Measurements from ENCODE around the gene KRT76.
"Not testable (repeated sequence)": the region's sequence is repeated elsewhere in the genome, so short reads cannot be mapped to it uniquely, and the experiment has no call there.

Gene KRT76

DNA sequence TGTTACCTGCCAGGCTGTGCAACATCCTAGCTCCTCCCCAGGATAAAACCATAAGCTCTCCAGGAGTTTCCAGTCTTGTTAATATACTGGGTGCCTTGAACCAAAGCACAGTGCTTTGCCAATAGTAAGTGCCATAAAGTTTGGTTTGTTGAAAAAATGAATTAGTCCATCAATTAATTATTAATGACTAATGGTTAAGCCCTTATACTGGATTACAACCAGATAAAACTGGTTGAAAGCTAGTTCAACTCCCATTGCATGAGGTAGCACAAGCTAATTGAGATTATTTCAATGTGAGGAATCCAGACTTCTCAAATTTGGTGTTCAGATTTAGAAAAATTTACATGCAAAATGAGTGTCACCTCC lies 20.4 kb upstream of the KRT76 start:
- Histone ChIP-seq H3K4me3 (replicated peaks; ENCODE audit: low read depth, low read length) (no peak overlapping the region), H3K36me3 (ENCODE audit: control insufficient read depth, insufficient read depth, low read length) (no peaks in the 10 kb centered on the region), H3K27me3 (replicated peaks; ENCODE audit: control insufficient read depth, insufficient read depth, low read length) (no peaks in the 10 kb centered on the region; the same call in none of the 2 replicates)
- TF ChIP-seq, protein P1, sequence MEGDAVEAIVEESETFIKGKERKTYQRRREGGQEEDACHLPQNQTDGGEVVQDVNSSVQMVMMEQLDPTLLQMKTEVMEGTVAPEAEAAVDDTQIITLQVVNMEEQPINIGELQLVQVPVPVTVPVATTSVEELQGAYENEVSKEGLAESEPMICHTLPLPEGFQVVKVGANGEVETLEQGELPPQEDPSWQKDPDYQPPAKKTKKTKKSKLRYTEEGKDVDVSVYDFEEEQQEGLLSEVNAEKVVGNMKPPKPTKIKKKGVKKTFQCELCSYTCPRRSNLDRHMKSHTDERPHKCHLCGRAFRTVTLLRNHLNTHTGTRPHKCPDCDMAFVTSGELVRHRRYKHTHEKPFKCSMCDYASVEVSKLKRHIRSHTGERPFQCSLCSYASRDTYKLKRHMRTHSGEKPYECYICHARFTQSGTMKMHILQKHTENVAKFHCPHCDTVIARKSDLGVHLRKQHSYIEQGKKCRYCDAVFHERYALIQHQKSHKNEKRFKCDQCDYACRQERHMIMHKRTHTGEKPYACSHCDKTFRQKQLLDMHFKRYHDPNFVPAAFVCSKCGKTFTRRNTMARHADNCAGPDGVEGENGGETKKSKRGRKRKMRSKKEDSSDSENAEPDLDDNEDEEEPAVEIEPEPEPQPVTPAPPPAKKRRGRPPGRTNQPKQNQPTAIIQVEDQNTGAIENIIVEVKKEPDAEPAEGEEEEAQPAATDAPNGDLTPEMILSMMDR (IDR thresholded peaks at IDR 0.05; ENCODE audit: insufficient read depth, low read length, poor library complexity, severe bottlenecking), result no peak
- DNase-seq (ENCODE audit: extremely low read depth, insufficient read length), result no peak

DNA sequence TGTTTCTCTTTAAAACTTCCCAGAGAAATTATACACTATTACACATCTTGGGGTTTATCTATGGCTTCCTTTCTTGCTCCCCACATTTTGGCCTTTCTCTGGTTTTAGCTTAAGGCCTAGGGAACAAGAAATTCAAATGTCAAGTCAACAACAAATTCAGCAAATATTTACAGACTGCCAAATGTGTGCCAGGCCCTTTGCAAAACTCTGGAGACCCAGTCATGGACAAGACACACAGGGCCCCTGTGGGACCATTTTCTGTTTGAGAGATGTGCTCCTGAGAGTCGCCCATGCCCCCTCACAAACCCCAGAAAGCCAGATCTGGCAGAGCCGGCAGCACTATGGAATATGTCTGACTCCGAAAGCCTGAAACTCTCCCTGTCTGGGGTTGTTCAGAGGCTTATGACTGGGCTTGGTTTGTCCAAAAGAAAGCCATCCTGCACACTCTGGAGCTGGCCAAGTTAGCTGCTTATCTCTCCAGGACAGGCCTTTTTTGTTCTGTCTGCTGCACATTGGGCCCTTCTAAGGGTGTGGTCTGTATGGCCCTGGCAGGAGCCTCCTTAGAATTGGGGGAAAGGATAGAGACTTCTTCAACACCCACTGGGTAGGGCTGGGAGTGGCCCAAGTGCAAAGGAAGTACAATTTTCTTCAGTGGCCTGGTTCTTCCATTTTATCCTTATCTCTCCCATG lies 19.8 kb upstream of the KRT76 start:
- Histone ChIP-seq H3K27me3 (replicated peaks; ENCODE audit: control insufficient read depth, insufficient read depth, low read length) (no peaks in the 10 kb centered on the region; the same call in none of the 2 replicates), H3K4me3 (replicated peaks; ENCODE audit: low read depth, low read length) (no peak overlapping the region), H3K36me3 (ENCODE audit: control insufficient read depth, insufficient read depth, low read length) (no peaks in the 10 kb centered on the region)
- DNase-seq (ENCODE audit: extremely low read depth, insufficient read length), result no peak
- TF ChIP-seq, protein P1 (IDR thresholded peaks at IDR 0.05; ENCODE audit: insufficient read depth, low read length, poor library complexity, severe bottlenecking), result no peak

DNA sequence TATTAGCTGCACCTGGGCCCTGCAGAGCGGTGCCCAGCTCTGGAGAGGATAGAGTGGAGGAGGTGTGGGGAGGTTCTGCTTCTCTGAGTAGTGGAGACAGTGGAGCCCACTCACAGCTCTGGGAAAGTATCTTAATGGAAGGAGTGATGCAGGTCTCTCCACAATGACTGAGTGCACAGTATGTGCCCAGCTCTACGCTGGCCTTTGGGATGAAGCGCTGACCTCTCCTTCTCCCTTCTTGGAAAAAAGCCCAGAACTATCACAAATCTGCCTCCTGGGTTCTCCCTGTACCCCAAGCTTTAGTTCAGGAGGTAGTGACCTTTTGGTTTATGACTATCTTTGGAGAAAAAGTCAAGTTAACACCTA lies 19.3 kb upstream of the KRT76 start:
- Histone ChIP-seq H3K36me3 (ENCODE audit: control insufficient read depth, insufficient read depth, low read length) (no peaks in the 10 kb centered on the region), H3K4me3 (replicated peaks; ENCODE audit: low read depth, low read length) (no peak overlapping the region), H3K27me3 (replicated peaks; ENCODE audit: control insufficient read depth, insufficient read depth, low read length) (no peaks in the 10 kb centered on the region; the same call in none of the 2 replicates)
- TF ChIP-seq, protein P1 (IDR thresholded peaks at IDR 0.05; ENCODE audit: insufficient read depth, low read length, poor library complexity, severe bottlenecking), result no peak
- DNase-seq (ENCODE audit: extremely low read depth, insufficient read length), result no peak

DNA sequence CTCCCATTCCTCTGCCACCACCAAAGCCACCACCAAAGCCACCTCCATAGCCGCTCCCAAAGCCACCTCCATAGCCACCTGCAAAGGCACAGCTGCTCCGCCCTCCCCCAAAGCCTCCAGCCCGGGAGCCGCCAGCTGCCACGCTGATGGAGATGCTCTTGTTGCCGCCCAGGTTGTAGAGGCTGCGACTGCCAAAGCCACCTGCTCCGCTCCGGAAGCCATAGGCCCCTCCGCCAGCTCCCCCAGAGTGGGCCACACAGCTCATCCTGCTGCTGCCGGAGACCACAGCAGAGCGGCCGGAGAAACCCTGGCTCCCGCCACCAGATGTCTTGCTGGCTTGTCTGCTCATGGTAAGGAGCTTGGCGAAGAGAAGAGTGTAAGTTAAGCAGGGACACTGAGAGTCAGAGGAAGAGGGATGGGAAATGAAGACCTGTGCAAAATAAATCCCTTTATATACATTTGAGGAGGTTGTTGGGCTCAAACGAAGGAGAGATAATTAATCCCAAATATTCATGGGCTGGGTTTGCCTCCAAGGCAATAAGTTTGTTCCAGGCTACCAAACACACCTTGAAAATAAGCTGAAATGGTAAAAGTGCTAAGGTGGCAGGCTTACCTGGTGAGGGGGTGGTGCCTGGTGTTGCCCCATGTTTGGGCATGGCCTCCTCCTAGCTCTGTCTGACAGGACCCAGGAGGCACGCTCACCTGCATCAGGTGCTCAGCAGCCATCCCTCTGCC lies 18.7 kb upstream of the KRT76 start, which contains the start of gene KRT3:
Gene KRT3, minus strand, starts transcription at position 424 of the 735 bp plus-strand sequence. Its CDS starts 75 bp downstream, at position 349.
- no peak for DNase-seq (ENCODE audit: extremely low read depth, insufficient read length)
- no peak within 1 kb of the TSS for H3K4me3 ChIP-seq (replicated peaks; ENCODE audit: low read depth, low read length)
- TF ChIP-seq, protein P1 (IDR thresholded peaks at IDR 0.05; ENCODE audit: insufficient read depth, low read length, poor library complexity, severe bottlenecking), result no peak
- H3K36me3 ChIP-seq (ENCODE audit: control insufficient read depth, insufficient read depth, low read length), result no peaks in the 10 kb centered on the region
- H3K27me3 ChIP-seq (replicated peaks; ENCODE audit: control insufficient read depth, insufficient read depth, low read length), result no peaks in the 10 kb centered on the region; the same call in none of the 2 replicates

DNA sequence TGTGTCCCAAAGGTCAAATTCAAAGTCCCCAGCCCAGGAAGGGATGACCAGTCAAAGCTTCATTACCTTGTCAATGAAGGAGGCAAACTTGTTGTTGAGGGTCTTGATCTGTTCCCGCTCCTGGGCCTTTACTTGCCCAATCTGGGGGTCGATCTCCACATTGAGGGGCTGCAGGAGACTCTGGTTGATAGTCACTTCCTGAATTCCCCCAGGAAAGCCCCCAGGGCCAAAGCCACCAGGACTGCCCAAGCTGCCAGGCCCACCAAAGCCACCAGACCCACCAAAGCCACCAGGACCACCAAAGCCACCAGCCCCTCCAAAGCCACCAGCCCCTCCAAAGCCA lies 18.2 kb upstream of the KRT76 start:
- DNase-seq (ENCODE audit: extremely low read depth, insufficient read length); H3K27me3 ChIP-seq (replicated peaks; ENCODE audit: control insufficient read depth, insufficient read depth, low read length): not testable (repeated sequence)

DNA sequence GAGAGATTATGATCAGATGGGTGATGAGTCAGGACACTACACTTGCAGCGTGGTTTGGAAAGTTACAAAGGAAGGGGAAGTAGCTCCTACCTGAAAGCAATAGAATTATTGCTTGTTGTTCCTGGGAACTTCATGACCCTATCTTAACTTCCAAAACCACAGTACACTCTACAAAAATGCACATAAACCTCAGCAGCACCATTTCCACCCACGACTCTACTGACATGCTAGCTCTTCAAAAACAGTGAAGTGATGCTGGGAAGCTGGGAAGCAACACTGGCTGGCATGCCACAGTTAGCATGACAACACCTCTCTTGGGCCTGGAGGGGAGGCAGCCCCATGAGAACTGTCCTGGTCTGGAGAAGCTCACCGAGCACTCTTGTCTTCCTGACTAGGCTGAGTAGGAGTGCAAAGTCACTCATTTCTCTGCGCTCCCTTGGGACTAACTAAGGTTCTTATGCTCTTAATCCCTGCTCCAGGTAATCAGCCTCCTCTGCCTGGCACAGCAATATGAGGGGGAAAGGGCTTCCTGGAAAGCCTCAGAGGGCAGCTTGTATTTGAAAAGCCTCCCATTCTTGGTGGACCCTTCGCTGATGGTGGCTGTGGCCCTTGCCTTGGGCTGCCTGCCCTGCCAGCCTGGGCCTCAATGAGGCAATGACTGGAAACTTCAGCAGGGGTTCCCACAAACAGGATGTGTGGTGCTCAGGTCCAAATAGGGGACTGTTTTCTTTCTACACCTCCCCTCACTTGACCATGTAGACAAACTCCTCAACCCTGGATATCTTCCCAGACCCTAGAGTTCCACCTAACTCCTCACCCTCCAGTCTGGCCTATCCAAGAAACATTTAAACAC lies 17.6 kb upstream of the KRT76 start:
- no peak for DNase-seq (ENCODE audit: extremely low read depth, insufficient read length)
- Histone ChIP-seq H3K36me3 (ENCODE audit: control insufficient read depth, insufficient read depth, low read length) (no peaks in the 10 kb centered on the region), H3K27me3 (replicated peaks; ENCODE audit: control insufficient read depth, insufficient read depth, low read length) (no peaks in the 10 kb centered on the region; the same call in none of the 2 replicates), H3K4me3 (replicated peaks; ENCODE audit: low read depth, low read length) (no peak overlapping the region)
- TF ChIP-seq, protein P1 (IDR thresholded peaks at IDR 0.05; ENCODE audit: insufficient read depth, low read length, poor library complexity, severe bottlenecking), result no peak

More for the DNA sequence above, 18.2 kb upstream of the KRT76 start:
- not testable (repeated sequence) for H3K4me3 ChIP-seq (replicated peaks; ENCODE audit: low read depth, low read length); H3K36me3 ChIP-seq (ENCODE audit: control insufficient read depth, insufficient read depth, low read length)
